NCI-H146 (cell line): Measurements from ENCODE around the gene OLAH.

Experiments
- DNase-seq: peaks from one replicate; lab custom pipeline; 2025; lab: John Stamatoyannopoulos, UW

OLAH gene

DNA sequence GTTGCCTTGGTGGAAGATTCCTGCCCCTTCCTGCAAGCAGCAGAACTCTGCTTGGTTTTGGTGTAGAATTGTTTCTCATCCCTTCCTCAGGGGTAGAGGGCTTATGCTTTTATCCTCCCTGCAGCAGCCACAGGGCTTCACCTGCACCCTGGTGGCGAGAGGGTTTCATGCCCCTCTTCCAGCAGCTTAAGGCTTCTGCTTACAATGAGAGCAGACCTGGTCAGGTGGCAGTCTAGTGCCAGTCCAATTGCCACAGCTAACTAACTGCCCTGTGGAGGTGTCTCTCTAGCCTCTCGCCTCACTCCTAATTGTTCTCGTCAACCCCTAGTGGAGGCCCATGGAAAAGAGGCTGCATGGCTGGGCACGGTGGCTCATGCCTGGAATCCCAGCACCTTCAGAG, 25.5 kb downstream of the OLAH start:
- no peak for DNase-seq

DNA sequence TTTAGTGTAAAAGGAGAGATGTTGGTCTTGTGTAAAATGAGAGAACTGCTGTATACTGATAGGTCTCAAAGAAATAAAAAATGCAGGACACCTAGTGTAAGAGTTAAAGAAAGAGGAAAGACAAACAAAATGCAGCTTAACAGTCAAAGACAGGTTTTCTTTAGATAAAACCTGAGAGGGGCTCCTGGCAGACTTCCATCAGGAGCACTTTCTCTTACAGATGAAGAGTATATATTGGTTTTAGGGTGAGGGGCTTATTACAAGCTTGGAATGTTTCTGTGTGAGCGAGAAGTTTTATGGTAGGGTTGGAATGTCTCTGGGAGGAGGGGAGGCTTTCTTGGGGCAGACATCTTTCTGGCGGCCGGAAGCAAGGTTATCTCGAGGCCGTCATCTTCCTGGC, 28.6 kb downstream of the OLAH start:
- no peak for DNase-seq

DNA sequence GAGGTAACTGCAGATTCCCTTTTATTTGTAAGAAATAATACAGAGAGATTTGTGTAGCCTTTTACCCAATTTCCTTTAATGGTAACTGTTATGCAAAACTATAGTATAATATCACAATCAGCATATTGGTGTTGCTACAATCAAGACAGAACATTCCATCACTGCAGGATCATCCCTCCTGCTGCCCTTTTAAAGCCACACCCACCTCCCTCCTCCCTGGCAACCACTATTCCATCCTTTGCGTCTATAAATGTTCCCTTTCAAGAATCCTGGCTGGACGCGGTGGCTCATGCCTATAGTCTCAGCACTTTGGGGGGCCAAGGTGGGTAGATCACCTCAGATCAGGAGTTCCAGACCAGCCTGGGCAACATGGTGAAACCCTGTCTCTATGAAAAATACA, 31.7 kb downstream of the OLAH start:
- no peak for DNase-seq

DNA sequence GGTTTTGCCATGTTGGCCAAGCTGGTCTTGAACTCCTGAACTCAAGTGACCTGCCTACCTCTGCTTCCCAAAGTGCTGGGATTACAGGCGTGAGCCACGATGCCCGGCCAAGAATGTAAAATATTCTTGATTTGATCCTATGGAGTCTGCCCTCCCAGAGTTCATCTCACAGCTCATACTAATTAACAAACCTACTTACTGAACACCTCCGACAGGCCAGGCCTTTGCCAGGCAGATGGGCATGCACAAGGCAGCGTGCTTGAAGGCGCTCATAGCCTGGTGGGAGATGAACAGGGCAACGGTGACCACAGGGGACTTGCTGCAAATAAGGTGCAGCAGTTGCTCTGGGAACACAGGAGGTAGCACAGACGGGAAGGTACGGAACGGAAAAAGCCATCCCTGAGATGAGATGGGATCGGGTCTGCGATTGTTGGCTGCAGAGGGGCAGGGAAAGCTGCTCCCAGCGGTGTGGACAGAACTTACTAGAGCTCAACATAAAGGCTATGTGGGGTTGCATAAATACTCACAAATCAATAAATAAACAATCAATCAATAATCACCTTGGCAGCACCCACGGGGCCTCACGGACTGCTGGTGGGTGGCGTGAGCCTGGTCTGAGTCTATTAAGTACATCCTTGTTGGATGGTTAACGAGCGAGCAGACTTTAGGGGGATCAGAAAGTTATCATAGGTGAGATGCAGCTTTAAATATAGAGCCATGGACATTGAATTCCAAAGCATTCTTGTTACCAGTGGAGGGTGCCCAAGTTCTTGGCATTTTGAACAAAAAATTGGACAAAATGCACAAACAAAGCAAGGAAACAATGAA, 40.1 kb downstream of the OLAH start:
- no peak for DNase-seq

DNA sequence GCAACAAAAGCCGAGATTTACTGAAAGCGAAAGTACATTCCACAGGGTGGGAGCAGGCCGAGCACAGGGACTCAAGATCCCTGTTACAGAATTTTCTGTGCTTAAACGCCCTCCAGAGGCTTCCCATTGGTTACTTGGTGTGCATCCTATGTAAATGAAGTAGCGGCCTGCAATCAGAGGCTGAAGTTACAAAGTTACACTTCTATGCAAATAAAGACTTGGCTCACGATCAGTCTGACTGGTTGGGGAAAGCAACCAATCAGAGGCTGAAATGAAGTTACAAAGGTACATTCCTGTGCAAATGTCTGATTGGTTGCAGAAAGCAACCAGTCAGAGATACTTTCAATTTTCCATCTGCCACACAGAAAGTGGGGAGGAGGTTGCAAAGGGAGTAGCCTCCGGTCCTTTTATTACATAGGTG, 40.8 kb downstream of the OLAH start:
- DNase-seq, result no peak

DNA sequence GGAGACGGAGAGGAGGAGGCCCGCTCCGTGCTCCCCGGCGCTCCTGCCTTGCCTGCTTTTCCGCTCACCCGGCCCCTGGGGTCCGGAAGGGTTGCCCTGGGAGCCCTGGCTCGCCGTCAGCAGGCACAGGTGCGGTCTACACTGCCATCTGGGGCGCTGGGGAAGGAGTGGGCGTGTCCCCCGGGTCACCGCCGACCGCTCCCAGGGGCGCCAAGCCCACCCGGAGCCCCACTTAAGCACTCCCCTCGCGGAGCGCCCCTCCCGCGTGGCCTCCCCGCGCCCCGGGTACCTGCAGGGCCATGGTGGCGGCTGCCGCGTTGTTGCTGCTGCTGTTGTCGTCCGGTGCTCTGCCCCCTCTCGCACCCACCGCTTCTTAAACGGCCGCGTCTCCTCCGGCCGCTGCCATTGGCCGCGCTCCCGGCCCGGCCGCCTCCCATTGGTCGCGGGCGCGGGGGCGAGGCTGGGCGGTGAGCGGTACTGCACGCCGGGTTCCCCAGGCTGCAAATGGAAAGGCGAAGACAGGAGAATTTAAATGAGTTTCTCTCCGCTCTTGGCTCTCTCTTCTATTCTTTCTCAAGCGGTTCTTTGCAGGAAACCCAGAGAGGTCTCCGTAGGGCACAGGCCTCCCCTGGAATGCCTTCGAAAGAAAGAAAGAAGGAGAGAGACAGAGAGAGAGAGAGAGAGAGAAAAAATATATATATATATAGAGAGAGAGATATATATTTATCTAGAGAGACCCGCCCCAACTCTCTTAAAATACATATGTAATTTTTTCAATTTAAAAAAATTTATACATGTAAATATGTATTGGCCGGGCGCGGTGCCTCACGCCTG, 44.9 kb downstream of the OLAH start, which contains the start of gene ACBD7:
Gene ACBD7 (minus strand): TSS at position 349 of the 834 bp plus-strand sequence. CDS start 48 bp downstream, at position 301.
- DNase-seq, result peak; percentile 96

DNA sequence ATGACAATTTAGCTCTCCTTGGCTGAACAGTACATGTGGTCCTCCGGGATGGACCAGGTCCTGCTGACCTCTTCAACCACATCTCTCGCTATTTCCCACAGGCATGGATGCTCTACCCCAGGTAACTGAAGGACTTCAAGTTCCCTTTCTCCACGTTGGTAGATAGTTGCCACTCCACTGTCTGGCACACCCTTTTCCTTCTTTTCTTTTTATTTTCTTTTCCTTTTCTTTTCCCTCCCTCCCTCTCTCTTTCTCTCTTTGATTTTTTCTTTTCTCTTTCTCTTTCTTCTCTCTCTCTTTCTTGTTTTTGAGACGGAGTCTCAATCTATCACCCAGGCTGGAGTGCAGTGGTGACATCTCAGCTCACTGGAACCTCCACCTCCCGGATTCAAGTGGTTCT, 47.7 kb downstream of the OLAH start:
- no peak for DNase-seq

DNA sequence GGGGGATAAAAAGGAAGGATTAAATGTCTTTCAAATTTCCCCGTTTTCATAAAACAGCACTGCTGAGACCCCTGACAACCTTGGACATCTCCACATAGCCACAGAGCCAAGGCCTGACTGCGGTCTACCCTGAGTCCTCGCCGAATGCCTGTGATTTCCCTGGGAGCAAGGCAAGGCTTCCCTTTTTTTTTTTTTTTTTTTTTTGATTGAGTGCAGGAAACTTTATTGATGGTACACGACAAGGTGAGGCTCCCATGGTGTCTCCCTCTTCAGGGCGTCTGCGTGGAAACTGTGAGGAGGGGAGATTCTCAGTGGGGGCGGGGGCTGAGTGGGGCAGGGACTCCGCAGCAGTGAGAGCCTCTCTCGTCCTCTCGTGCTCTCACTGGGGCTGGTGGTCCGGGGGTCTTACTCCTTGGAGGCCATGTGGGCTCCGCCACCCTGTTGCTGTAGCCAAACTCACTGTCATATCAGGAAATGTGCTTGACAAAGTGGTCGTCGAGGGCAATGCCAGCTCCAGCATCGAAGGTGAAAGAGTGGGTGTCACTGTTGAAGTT, 49.2 kb downstream of the OLAH start:
- no peak for DNase-seq

DNA sequence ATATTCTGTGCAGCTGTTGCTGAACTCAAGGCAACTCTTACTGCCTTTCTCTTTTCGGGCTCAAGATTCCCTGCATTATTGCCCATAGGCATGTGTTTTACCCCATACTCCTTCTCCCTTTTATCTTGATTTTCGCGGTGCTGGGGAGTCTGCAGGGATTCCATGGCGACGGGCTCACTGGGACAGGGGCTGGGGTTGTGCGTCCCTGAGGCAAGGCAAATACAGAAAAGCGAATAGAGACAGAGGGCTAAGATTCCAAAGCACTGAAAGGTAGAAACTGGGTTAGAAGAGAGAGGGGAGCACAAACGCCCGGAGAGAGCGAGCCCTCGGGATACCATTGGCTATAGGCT, 52.9 kb downstream of the OLAH start:
- DNase-seq, result no peak

DNA sequence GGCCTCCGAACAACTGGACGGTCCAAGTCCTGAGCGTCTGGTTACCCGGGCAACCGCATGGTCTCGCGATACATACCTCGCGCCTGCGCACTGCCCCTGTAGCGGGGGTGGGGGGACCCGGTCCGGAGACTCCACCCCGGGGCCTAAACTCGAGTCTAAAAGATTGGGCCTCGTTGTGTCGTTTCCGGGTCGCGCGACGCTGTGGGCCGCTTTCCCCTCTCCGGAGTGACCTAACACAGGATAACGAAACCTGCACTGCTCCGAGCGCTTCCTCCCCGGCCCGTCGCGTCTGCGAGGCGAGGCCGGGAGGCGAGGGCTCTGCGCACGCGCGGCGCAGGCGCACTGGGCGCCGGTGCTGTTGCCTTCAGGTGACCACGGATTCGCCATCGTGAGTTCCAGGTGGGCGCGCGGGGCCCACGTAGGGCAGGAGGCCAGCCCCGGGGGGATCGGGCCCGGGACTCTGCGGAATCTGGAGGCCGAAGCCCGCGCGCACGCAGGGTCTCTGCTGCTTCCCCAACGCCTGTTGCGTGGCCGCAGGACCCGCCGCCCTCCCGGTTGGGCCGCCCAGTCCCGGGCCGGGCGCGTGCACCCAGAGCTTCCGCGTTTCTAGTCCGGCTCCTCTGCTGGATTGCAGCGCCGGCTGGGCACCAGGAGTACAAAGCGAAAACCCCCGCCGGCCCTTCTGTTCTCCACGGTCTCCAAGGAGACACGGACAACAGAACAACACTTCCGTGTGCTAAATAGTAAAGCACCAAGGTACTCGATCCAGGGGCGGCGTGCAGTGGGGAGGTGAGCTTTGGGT, 53.5 kb downstream of the OLAH start, which contains the start of gene RPP38:
Gene RPP38 (plus strand): TSS at position 345 of the 802 bp plus-strand sequence. CDS start 5,960 bp downstream, outside the sequence.
- DNase-seq, result peak; percentile 98

DNA sequence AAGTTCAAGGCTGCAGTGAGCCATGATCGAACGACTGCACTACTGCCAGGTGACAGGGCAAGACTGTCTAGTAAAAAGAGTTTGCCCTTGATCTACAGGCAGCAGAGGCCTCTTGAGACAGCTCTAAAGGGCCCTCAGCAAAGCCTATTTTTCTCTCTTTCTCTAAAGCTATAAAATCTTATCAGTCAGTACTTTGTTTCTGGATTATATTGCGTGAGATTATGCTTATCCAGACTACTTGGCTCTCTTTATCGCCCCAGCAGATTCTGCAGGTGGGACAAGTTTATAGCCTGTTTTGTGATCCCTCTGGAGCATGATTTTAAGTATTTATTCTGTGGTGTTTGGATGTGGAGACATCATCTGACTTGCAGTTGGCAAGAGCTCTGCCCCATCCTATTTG, 56.1 kb downstream of the OLAH start:
- DNase-seq, result no peak

DNA sequence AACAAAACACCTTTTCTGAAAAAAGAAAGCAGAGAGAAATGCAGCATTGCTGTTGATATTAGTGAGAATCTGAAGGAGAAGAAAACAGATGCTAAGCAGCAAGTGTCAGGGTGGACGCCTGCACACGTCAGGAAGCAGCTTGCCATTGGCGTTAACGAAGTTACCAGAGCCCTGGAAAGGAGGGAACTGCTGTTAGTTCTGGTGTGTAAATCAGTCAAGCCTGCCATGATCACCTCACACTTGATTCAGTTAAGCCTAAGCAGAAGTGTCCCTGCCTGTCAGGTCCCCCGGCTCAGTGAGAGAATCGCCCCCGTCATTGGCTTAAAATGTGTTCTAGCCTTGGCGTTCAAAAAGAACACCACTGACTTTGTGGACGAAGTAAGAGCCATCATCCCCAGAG, 59.8 kb downstream of the OLAH start:
- no peak for DNase-seq

DNA sequence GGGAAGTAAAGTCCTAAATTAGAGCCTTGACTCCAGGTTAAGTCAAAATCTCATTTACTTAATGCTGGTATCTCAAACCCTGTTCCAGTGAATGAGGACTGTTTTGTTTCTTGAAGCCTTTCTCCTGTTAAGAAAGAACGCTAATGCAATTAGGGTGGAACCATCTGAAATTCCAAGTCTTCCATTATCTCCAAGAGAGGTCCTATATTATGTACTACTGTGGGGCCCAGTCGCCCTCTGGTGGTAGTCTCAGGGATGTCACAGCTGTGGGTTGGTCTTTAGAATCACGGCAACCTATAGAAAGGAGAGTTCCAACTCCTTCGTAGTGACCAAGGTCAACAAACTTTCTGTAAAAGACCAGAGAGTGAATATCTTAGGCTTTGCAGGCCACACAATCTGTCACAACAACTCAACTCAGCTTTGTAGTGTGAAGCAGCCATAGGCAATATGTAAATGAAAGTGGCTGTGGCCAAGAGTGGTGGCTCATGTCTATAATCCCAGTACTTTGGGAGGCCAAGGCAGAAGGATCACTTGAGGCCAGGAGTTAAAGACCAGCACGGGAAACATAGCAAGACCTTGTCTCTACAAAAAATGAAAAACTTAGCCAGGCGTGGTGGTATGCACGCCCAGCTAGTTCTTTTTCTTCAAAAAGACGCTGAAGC, 62.7 kb downstream of the OLAH start:
- DNase-seq, result peak; percentile 76

DNA sequence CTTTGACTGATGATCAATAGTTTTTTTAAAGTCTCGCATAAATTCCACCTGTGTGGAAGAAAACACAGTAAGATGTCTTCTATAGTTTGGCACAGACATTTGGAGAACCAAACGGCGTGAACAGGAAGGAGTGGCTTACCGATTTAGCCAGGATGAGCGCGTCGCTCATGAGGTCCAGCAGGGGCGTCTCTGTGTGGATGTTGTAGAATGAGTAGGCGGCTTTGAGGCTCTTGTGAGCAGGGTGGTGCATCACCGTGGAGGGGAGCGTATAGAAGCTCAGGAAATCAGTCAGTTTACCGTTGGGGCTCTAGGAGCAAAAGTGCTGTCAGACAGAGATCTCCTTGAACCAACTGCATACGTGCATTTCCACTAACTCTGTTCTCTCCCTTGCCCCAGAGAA, 68.9 kb downstream of the OLAH start:
- no peak for DNase-seq

DNA sequence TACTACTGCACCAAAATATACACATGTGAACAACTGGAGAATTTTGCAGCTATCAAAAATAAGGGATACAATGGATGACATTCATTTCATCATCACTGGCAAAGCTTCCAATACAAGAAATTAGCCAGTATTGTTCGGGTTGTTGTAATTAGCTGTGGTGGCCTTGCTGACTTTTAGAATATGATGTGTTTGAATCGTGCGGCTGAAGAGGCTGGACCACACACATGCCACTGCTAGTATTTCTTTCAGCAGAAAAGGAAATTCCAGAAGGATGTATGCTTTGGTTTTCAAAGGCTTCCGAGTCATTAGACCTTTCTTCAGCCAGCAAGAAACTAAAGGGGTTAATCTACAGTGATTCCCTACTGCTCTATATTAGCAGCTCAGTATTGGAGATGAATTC, 70.0 kb downstream of the OLAH start:
- no peak for DNase-seq

DNA sequence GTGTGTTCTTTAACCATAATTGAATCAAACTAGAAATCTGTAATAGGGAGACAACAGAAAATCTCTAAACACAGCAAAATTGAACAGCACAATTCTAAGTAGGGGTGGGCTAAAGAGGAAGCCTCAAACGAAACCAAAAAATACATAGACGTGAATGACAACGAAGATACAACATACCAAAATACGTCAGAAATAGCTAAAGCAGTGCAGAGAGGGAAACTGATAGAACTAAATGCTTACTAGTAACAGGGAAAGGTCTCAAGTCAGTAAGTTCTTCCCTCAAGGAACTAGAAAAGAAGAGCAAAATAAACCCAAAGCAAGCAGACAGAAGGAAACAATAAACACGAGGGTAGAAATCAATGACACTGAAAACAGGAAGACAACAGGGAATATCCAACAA, 72.5 kb downstream of the OLAH start:
- DNase-seq, result no peak

DNA sequence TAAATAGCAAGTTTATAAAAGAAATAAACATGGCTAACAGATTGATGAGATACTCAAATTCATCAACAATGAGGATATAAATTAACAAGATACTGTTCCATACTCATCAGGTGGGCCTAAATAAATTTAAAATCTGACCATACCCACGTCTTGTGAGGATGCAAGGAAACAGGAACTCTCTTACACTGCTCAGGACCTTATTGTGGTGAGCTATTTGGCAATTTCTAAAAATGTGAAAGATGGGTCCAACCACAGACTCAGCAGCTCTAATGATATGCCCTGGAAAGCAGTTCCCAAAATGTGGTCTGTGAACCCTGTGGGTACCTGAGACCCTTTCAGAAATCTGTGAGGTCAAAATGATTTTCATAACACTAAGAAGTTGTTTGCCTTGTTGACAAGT, 74.9 kb downstream of the OLAH start:
- DNase-seq, result no peak

DNA sequence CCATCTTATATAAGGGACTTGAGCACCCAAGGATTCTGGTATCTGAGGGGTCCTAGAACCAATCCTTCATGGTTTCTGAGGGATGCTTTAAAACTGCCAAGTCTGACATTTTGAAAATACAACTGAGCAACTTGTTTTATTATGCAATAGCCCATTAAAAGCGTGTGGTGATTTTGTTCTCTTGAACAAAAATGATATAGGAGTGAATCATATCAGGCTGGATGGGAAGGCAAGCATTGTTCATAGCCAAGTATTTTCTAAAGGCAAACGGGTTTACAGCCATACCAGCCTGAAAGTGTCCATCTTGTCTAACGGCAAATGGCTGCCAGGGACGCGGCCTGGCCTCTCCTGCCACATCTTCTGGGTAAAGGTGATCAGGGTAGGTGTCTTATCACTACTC, 76.8 kb downstream of the OLAH start:
- DNase-seq, result no peak

DNA sequence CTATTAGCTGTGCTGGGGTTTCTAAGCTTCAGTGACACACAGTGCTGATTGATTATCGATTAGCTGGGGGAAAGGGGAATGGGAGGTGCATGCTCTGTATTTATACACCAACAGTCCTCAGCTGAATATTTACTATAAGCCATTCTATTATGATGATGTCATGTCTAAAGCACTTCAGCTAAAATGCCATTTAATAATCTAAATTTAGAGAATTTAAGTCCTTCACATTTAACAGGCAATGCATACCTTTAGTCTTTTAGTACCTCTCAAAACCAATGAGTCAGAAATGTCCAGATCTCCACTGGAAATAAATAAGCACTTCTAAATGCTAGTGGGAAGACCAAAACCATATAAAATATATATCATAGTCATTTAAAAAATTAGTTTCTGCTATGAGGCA, 78.0 kb downstream of the OLAH start:
- DNase-seq, result no peak

DNA sequence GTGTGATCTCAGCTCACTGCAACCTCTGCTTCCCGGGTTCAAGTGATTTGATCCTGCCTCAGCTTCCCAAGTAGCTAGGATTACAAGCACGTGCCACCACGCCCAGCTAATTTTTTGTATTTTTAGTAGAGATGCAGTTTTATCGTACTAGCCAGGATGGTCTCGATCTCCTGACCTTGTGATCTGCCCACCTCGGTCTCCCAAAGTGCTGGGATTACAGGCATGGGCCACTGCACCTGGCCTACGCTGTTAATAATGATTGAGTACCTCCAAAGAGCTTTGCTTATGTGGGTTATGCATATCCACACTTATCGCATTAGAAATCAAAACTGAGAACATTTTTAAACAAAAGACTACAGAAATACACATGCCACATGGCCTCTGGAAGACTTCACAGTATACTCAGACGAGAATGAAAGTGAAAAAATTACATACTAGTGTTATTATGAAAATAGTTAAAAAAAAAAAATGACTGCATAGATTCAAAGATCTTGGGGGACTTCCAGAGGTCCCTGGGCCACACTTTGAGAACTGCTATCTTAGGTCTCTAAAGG, 78.8 kb downstream of the OLAH start:
- no peak for DNase-seq
